GM12878 (cell line): ENCODE measurements around the gene SUN5. TPM values are rescaled to one million over a fixed set of nuclear protein-coding genes. Genes with fewer than 3 reads are reported as not detected.

Source experiments
- ATAC-seq: fragments of 200-7000 bp; cut with Tn5 transposase; 3 replicates; pipeline ENCODE4 v1.9.1; 2020; ENCODE audit warnings: mild to moderate bottlenecking, moderate library complexity
- BruUV-seq: library from RNA; stranded (reverse); fragments of 400-500 nt; replicated peaks from 2 replicates; lab custom pipeline; 2021; lab: Mats Ljungman, UMichigan
- CTCF ChIA-PET: fragments of 300-600 bp; sonication (Branson Sonifier 250); formaldehyde crosslinking; extraction: SDS; loops from one replicate; lab custom pipeline; 2021; ENCODE audit warnings: inconsistent platforms; lab: Yijun Ruan, JAX
- POLR2A ChIA-PET: fragments of 350-600 bp; formaldehyde crosslinking; extraction: SDS; loops from one replicate; lab custom pipeline; 2021; ENCODE audit warnings: inconsistent platforms; lab: Charles Lee
- RAD21 ChIA-PET: fragments of 300-600 bp; sonication (Branson Sonifier 250); formaldehyde crosslinking; loops from one replicate; lab custom pipeline; 2023; ENCODE audit warnings: antibody characterized with exemption; ENCODE audit not compliant: unreplicated experiment; lab: Charles Lee
- SMC1A ChIA-PET: fragments of 300-600 bp; sonication (Branson Sonifier 250); formaldehyde crosslinking; loops from one replicate; lab custom pipeline; 2023; ENCODE audit not compliant: unreplicated experiment, uncharacterized antibody; lab: Charles Lee
- DNase-seq: peaks from one replicate; pipeline ENCODE4 v3.0.0-alpha.2; 2011; ENCODE audit warnings: low read depth, low spot score
- FAIRE-seq: peaks from 3 replicates; lab custom pipeline; 2011; peaks lifted over from hg19 to GRCh38; lab: Jason Lieb, UNC
- H2AFZ ChIP-seq: 2 replicates; pipeline ENCODE4 v1.6.0; 2011; ENCODE audit warnings: low read depth, low read length, control low read depth; ENCODE audit not compliant: control insufficient read depth
- H3K27ac ChIP-seq: 2 replicates; pipeline ENCODE4 v1.5.1; 2011; ENCODE audit warnings: control low read depth; ENCODE audit not compliant: control insufficient read depth, insufficient read depth
- H3K27me3 ChIP-seq, 2 experiments: replicated peaks in 1 of 2; 2 replicates each; pipeline versions ENCODE4 v1.6.0 to v1.6.1; 2011; ENCODE audit warnings: low read length in 1 of 2; ENCODE audit not compliant: control insufficient read depth in 2 of 2, insufficient read depth in 2 of 2
- H3K36me3 ChIP-seq, 2 experiments: 2 replicates each; pipeline ENCODE4 v1.5.1; 2011; ENCODE audit warnings: low read length in 1 of 2; ENCODE audit not compliant: control insufficient read depth in 2 of 2, insufficient read depth in 2 of 2
- H3K4me1 ChIP-seq: 2 replicates; pipeline ENCODE4 v1.6.1; 2011; ENCODE audit warnings: mild to moderate bottlenecking, low read length, moderate library complexity, mixed read lengths; ENCODE audit not compliant: control insufficient read depth, insufficient read depth
- H3K4me2 ChIP-seq: 2 replicates; pipeline ENCODE4 v1.6.0; 2011; ENCODE audit warnings: control low read depth; ENCODE audit not compliant: control insufficient read depth, insufficient read depth
- H3K4me3 ChIP-seq: fragments of 200-600 bp; sonication (generic); 2 replicates; pipeline ENCODE4 v1.5.1; 2016
- H3K79me2 ChIP-seq: 2 replicates; pipeline ENCODE4 v1.6.0; 2011; ENCODE audit warnings: low read length; ENCODE audit not compliant: control insufficient read depth, insufficient read depth
- H3K9ac ChIP-seq: 2 replicates; pipeline ENCODE4 v1.8.0; 2011; ENCODE audit warnings: low read length, control low read depth, mixed read lengths; ENCODE audit not compliant: control insufficient read depth, insufficient read depth
- H3K9me3 ChIP-seq: replicated peaks from 3 replicates; pipeline ENCODE4 v1.5.1; 2011; ENCODE audit warnings: mild to moderate bottlenecking, low read length; ENCODE audit not compliant: control insufficient read depth, insufficient read depth
- H4K20me1 ChIP-seq: 2 replicates; pipeline ENCODE4 v1.6.0; 2011; ENCODE audit not compliant: control insufficient read depth, insufficient read depth
- BCL11A ChIP-seq: IDR thresholded peaks from 2 replicates; pipeline ENCODE4 v1.6.1; 2011; ENCODE audit warnings: low read depth, low read length
- CHD2 ChIP-seq: IDR thresholded peaks from 2 replicates; pipeline ENCODE4 v1.6.1; 2011; ENCODE audit warnings: low read depth, low read length, improper control_type of control experiment, borderline replicate concordance
- CTCF ChIP-seq, 3 experiments: IDR thresholded peaks in 2 of 3; conservative IDR thresholded peaks in 1 of 3; 2 replicates each; pipeline ENCODE4 v1.5.1; 2011; ENCODE audit warnings: low read depth in 3 of 3, low read length in 3 of 3, mild to moderate bottlenecking in 3 of 3, control low read depth in 2 of 3, moderate library complexity in 2 of 3, inconsistent platforms in 1 of 3, mixed read lengths in 1 of 3; ENCODE audit not compliant: control insufficient read depth in 2 of 3, insufficient read depth in 1 of 3; ENCODE audit errors: extremely low read depth in 1 of 3
- EED ChIP-seq: sonication (generic); IDR thresholded peaks from 2 replicates; pipeline ENCODE4 v1.6.1; 2016; ENCODE audit warnings: antibody characterized with exemption, low read depth
- IRF3 ChIP-seq: fragments of 450-650 bp; IDR thresholded peaks from 2 replicates; pipeline ENCODE4 v1.6.1; 2014; ENCODE audit warnings: mild to moderate bottlenecking
- IRF5 ChIP-seq: fragments of 450-650 bp; IDR thresholded peaks from 2 replicates; pipeline ENCODE4 v1.6.1; 2017; ENCODE audit warnings: borderline replicate concordance
- JUND ChIP-seq: IDR thresholded peaks from 2 replicates; pipeline ENCODE4 v1.6.1; 2012; ENCODE audit warnings: low read depth, mild to moderate bottlenecking, low read length, improper control_type of control experiment, moderate library complexity
- MTA3 ChIP-seq: IDR thresholded peaks from 2 replicates; pipeline ENCODE4 v1.6.1; 2012; ENCODE audit warnings: low read length, inconsistent platforms, borderline replicate concordance
- NR2C2 ChIP-seq: IDR thresholded peaks from 2 replicates; pipeline ENCODE4 v1.6.1; 2011; ENCODE audit warnings: borderline replicate concordance, low read depth; ENCODE audit not compliant: control insufficient read depth, insufficient read length
- POU2F2 ChIP-seq: IDR thresholded peaks from 3 replicates; pipeline ENCODE4 v1.6.1; 2011; ENCODE audit warnings: low read depth, mild to moderate bottlenecking, low read length, borderline replicate concordance
- RAD21 ChIP-seq: IDR thresholded peaks from 2 replicates; pipeline ENCODE4 v1.6.1; 2011; ENCODE audit warnings: mild to moderate bottlenecking, low read depth, low read length, moderate library complexity; ENCODE audit not compliant: insufficient read depth
- RELB ChIP-seq: fragments of 450-650 bp; IDR thresholded peaks from 2 replicates; pipeline ENCODE4 v1.6.1; 2017; ENCODE audit warnings: low read depth, mild to moderate bottlenecking, moderate library complexity
- RFX5 ChIP-seq: IDR thresholded peaks from 2 replicates; pipeline ENCODE4 v1.6.1; 2011; ENCODE audit warnings: low read depth, low read length, improper control_type of control experiment
- RUNX3 ChIP-seq: IDR thresholded peaks from 2 replicates; pipeline ENCODE4 v1.6.1; 2012; ENCODE audit warnings: low read length, inconsistent platforms
- SMAD1 ChIP-seq: fragments of 450-650 bp; IDR thresholded peaks from 2 replicates; pipeline ENCODE4 v1.6.1; 2018; ENCODE audit warnings: mild to moderate bottlenecking, low read depth; ENCODE audit not compliant: partially characterized antibody
- SUZ12 ChIP-seq: fragments of 200-600 bp; sonication (generic); IDR thresholded peaks from one replicate; pipeline ENCODE4 v1.6.1; 2018; ENCODE audit warnings: antibody characterized with exemption, mild to moderate bottlenecking; ENCODE audit not compliant: unreplicated experiment
- WRNIP1 ChIP-seq: IDR thresholded peaks from 2 replicates; pipeline ENCODE4 v1.6.1; 2011; ENCODE audit warnings: low read depth, low read length, improper control_type of control experiment, borderline replicate concordance
- ZSCAN29 ChIP-seq: fragments of 450-650 bp; IDR thresholded peaks from 2 replicates; pipeline ENCODE4 v1.6.1; 2017; ENCODE audit warnings: mild to moderate bottlenecking, moderate library complexity
- ZZZ3 ChIP-seq: IDR thresholded peaks from 2 replicates; pipeline ENCODE4 v1.6.1; 2011; ENCODE audit warnings: low read depth; ENCODE audit not compliant: control insufficient read depth, insufficient read length
- WGBS: methylation state at CpG from one replicate; pipeline ENCODE4 v1.1.6; 2016; ENCODE audit warnings: low lambda C conversion rate; ENCODE audit not compliant: insufficient replicate concordance, insufficient coverage; ENCODE audit errors: missing lambda C conversion rate; 5-methylcytosine and 5-hydroxymethylcytosine counted together
- in situ Hi-C: fragments of 300-500 bp; cut with MboI; formaldehyde crosslinking; loops from 9 replicates; pipeline ENCODE4 v1.14.3; 2018; ENCODE audit warnings: mixed read lengths
- intact Hi-C: fragments of 100-400 bp; cut with micrococcal nuclease; formaldehyde crosslinking; loops from one replicate; pipeline ENCODE4 v1.14.2; 2022; ENCODE audit not compliant: unreplicated experiment
- polyA plus RNA-seq, 11 experiments: library from polyadenylated mRNA; depleted of rRNA in 4 of 11; unstranded in 6 of 11; stranded (reverse) in 5 of 11; fragments of >200 nt; fragmentation: Nextera tagmentation in 4 of 11; fragmentation: Illumina TruSeq in 1 of 11; extraction: Ambion mirVana in 4 of 11; extraction: Trizol in 1 of 11; gene quantifications; 1 replicate in 1 of 11; 2 replicates in 10 of 11; pipeline versions ENCODE4 v1.2.1 to v1.2.3, GENCODE V29; 2011 to 2016; ENCODE audit warnings: inconsistent platforms in 2 of 11, missing spikeins in 2 of 11, low read depth in 1 of 11
- total RNA-seq, 4 experiments: library from RNA; depleted of rRNA in 3 of 4; stranded (reverse); fragments of >200 nt in 3 of 4; fragmentation: Illumina TruSeq in 1 of 4; extraction: Trizol in 1 of 4; gene quantifications; 2 replicates each; pipeline versions ENCODE4 v1.2.1 to v1.2.3, GENCODE V29; 2013 to 2021

SUN5 gene
- total and polyA plus RNA-seq, 10 of the 15 experiments (the other 5 are each of a cell fraction or from before 2014, with no cell fraction given): not detected

- no peak overlapping the region for H3K27ac ChIP-seq
- peaks cover 0 to 1% of the 10 kb centered on the region in 2 experiments; a peak in 3 of 4 replicates for H3K27me3 ChIP-seq
- H3K36me3 ChIP-seq: no peaks in the 10 kb centered on the region
- in situ Hi-C loops (no loop called here), intact Hi-C loops (no loop called here)
- ChIA-PET POLR2A (no interaction called here), CTCF (no interaction called here), SMC1A (no interaction called here), RAD21 (no interaction called here)
- DNase-seq (no peak), FAIRE-seq (no peak), ATAC-seq (no peak)
- no peaks in the 10 kb centered on the region for H3K4me1 ChIP-seq
- H3K79me2 ChIP-seq: no peaks in the 10 kb centered on the region
- no TSS peak for BruUV-seq
- H3K4me3 ChIP-seq: no peak overlapping the region
- no peaks in the 10 kb centered on the region for H3K9me3 ChIP-seq
- WGBS: 36% methylated on average over 16 of the region's 16 CpGs
- no peak overlapping the region for H2AFZ ChIP-seq
- no peak overlapping the region for H3K9ac ChIP-seq
- no peak overlapping the region for H3K4me2 ChIP-seq
- no peaks in the 10 kb centered on the region for H4K20me1 ChIP-seq
- TF ChIP-seq RFX5: no peak
- no peak for TF ChIP-seq CTCF (IDR thresholded peaks at IDR 0.05 in 2 of 3, conservative IDR thresholded peaks at IDR 0.05 in 1 of 3; ENCODE audit: control insufficient read depth in 2 of 3, extremely low read depth in 1 of 3, insufficient read depth in 1 of 3, low read depth in 3 of 3, low read length in 3 of 3)
- no peak for TF ChIP-seq ZSCAN29
- TF ChIP-seq NR2C2: no peak
- no peak for TF ChIP-seq POU2F2
- TF ChIP-seq IRF3: no peak
- TF ChIP-seq CHD2: no peak
- no peak for TF ChIP-seq ZZZ3
- TF ChIP-seq WRNIP1: no peak
- TF ChIP-seq EED: no peak
- TF ChIP-seq SUZ12: no peak
- no peak for TF ChIP-seq RAD21
- TF ChIP-seq IRF5: no peak
- TF ChIP-seq RELB: no peak
- no peak for TF ChIP-seq BCL11A
- TF ChIP-seq SMAD1: no peak
- TF ChIP-seq RUNX3: no peak
- TF ChIP-seq MTA3: no peak
- TF ChIP-seq JUND: no peak
These were observed 10.3 kb upstream of the SUN5 start for GRCh38 chr20:33014336-33015113.
